NCI-H1092 treated with DMSO at 0.1 percent for 48 hours (cell line): Measurements from ENCODE around the gene WDR89.
"Not testable (repeated sequence)": the region's sequence is repeated elsewhere in the genome, so short reads cannot be mapped to it uniquely, and the experiment has no call there.

ENCODE experiments used
- DNase-seq: peaks from one replicate; lab custom pipeline; 2025; lab: John Stamatoyannopoulos, UW

WDR89 gene

DNA sequence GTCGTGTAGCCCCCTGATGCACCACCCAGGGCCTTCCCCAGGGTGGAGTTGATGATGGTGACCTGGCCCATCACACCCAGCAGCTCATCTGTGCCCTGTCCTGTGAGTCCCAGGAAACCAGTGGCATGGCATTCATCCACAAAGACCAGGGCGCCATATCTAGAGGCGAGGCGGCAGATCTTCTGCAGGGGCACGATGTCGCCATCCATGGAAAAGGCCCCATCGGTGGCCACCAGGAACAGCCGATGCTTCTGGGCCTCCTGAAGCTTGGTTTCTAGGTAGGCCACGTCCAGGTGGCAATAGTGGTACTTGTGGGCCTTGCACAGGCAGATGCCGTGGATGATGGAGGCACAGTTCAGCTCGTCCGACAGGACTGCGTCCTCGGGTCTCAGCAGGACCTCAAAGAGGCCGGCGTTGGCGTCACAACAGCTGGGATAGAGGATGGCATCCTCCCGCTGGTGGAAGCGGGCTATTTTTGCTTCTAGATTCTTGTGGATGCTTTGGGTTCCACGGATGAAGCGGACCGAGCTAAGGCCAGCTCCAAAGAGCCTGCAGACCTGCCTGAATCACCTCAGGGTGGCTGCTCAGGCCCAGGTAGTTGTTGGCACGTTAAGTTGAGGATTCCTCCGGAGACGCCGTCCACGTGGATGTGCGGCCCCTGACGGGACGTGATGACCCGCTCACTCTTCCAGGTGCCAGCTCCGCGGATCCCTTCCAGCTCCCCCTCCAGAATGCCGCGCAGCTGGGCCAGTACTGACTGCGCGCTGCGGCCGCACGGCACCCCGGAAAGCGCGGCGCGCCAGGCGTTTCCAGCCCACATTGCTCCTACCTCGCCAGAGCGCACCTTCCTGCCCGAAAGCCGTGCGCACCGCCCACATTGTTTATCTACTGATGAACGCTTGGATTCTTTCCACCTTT lies 47.0 kb downstream of the WDR89 start:
- DNase-seq = no peak

DNA sequence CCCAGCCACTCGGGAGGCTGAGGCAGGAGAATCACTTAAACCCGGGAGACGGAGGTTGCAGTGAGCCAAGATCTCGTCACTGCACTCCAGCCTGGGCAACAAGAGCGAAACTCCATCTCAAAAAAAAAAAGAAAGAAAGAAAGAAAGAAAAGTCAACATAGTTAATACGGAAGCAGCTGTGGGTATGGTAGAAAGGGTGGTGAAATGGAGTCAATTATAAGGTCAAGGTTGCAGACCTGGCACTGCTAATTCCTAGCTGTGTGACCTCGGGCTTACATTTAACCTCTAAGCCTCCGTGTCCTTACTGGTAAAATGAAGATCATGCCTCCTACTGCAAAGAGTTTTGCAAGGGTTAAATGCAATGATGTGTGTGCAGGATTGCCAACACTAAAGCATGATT lies 58.6 kb downstream of the WDR89 start:
- not testable (repeated sequence) for DNase-seq

DNA sequence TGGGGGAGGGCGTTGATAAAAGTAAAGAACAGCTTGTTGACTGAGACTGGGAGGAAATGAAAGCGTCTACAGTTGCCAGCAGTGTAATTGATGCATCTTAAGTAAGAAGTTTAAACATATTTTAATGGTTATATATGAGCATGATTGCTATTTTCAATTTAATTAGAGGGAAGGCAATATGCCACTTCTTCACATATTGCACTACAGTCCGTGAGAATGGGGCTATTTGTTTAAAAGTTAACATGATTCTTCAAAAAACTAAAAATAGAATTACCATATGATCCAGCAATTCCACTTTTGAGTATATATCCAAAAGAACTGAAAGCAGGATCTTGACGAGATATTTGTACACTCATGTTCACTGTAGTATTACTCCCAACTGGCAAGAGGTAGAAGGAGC lies 60.2 kb downstream of the WDR89 start:
- no peak for DNase-seq

DNA sequence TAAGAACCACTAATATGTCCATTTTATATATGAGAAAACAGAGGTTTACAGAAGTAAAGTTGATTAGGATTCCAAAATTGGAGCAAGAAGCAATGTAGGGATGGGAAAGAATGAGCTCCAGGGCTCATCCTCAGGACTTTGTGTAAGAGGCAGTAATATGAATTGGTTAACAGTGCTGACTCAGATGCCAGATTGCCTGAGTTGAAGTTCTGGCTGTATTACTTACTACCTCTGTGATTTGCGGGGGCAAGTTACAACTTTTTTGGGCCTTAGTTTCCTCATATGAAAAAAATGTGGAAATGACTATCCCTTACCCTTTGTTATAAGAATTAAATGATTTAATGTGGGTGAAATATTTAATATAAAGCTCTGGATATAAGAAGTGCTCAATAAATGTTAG lies 63.4 kb downstream of the WDR89 start:
- no peak for DNase-seq

DNA sequence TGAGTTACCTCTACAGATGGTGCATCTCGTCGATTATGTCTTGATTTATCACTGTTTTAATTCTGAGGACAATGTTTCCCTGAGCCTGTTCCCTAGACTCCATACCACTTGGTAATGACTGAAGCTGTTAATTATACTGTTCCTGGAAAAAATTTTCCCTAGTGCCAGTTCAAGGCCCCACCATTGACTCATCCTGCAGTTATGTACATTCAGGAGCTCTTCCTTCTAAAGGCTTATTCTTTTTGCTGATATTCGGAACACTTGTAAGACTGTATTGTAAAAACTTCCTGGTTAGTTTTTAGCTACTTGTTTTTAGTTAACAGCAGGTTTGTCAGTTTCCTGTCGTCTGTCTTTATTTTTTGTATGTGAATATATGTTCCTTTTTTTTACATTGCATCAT lies 68.1 kb downstream of the WDR89 start:
- DNase-seq = no peak

DNA sequence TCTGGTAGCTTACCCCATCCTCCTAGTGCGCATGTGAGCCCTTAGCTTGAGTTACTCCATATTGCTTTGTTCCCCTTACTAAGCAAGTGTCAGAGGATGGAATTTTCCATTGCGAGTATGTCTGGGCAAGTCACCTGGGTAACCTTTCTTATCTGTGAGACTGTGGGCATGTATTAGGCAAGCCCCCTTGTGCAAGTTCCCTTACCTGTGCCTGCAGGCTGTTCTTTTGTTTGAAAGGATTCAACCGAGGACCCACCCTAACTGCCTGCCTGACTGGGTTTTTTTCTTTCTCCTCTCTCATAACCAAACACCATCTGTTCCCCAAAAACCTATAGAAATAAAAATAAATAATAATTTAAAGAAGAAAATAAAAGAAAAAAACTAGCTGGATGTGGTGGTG lies 76.2 kb downstream of the WDR89 start:
- no peak for DNase-seq

DNA sequence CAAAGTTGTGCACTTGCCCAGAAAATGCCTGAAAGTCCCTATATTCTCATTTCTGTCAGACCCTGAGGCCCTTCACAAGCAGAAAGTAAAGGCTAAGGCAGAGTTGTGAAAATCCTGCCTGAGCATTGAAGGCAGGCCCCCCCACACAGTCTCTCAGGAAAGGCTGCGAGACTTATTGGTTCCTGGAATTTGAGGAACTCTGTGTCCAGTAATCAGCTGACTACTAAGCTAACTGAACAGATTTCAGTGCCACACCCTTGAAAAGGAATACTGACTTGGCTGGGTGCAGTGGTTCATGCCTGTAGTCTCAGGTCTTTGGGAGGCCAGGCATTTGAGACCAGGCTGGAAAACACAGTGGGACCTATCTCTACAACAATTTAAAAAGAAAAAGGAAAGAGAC lies 77.4 kb downstream of the WDR89 start:
- DNase-seq = no peak

DNA sequence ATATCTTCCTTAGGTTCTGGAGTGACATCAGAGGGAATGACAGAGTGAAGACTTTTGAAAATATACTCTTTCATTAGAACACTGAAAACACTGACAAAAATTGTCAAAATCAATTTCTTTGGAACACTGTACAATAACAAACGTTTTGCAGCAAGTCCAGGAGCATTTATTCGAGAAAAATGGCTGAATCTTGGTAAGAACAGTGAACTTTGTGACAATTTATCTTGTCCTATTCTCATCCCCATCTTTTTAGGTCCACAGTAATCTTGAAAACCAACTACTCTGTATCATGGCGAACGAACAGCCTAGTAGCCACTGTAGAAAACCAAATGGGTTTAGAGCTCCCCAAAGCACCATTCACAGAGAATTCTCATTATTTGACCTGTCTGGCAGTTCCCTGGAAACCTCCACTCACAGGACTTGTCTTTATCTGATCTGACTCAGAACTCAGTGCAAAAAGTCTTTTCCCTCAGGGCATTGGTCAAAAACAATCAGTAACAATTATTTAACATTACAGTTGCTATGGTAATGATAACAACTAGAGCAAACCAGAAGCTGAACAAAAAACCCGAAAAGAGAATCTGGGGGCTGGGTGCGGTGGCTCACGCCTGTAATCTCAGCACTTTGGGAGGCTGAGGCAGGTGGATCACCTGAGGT lies 78.2 kb downstream of the WDR89 start:
- DNase-seq = no peak

DNA sequence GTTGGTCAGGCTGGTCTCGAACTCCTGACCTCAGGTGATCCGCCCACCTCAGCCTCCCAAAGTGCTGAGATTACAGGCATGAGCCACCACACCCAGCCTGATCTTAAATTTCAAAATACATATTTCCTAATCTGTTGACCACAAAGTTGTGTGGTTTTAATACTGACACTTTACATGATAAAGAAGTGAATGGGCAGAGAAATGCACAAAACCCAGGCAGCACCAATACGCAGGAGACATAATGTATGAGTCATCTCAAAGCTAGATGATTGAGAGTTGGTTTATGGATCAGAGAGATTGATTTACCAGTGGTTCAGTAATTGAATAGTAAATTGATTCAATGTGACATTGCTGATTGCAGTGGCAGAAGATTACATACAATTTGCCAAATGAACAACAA lies 79.3 kb downstream of the WDR89 start:
- DNase-seq = no peak

DNA sequence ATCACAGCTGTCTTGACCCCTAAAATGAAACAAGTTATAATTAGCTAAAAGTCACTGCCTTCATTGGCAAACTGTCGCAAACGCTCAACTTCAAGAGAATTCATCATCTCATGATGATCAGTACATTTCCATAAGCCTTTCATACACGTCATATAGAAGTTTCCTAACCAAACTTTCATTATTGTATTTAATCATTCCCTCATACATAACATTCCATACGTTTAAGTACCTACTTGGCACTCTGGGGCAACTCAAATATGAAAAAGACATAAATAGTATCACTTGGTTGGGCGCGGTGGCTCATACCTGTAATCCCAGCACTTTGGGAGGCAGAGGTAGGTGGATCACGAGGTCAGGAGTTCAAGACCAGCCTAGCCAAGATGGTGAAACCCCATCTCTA lies 86.1 kb downstream of the WDR89 start:
- DNase-seq = no peak

DNA sequence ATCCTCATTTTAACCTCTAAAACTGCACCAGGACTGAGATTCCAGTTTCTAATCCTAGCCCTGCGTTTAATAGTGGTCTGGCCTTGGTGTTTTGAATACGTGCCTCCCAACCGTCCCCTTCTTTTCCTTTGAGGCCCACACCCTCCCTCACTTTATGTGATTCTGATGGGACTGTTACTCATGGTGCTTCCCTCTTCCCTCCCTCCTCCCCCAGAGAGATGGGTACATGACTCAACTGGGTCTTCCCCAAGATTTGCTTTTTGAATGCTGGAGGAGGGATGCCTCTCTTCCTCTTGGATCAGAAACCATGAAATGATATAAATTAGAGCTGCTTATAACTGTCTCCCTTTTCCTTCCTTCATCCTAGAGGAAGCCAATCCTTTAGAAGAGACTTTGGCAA lies 90.3 kb downstream of the WDR89 start:
- DNase-seq = no peak

DNA sequence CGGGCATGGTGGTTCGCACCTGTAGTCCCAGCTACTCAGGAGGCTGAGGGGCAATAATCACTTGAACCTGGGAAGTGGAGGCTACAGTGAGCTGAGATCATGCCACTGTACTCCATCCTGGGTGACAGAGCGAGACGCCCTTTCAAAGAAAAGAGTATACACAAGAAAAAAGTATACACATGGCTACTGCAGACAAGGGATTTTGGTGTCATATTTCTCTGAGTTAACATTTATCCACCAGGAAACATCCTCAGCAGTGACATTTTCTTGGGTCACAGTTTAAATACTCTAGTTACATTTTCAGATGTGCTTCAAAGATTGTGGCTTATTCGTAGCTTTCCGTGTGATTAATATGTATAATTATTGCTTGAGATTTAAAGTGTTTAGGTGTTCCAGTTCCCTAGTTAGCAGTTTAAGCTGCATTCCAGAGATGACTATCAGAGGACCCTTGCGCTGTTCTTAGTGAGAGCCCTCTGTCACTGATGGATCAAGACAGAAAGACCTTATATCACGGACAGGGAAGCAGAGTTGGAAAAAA lies 93.8 kb downstream of the WDR89 start:
- no peak for DNase-seq
